DMS79 (cell line): ENCODE results near the gene INPP5A.
"Not testable (repeated sequence)": the region's sequence is repeated elsewhere in the genome, so short reads cannot be mapped to it uniquely, and the experiment has no call there.

Experiments
- DNase-seq: peaks from one replicate; lab custom pipeline; 2025; lab: John Stamatoyannopoulos, UW

The INPP5A gene

GRCh38 chr10:132662186-132662920, 124.8 kb downstream of the INPP5A start:
- DNase-seq, result no peak

GRCh38 chr10:132663666-132664365, 126.2 kb downstream of the INPP5A start:
- no peak for DNase-seq

GRCh38 chr10:132664407-132664806, 126.8 kb downstream of the INPP5A start:
- no peak for DNase-seq

- DNase-seq, result no peak
These were observed 127.3 kb downstream of the INPP5A start for GRCh38 chr10:132664883-132665282.

- DNase-seq, result no peak
These were observed 128.5 kb downstream of the INPP5A start for GRCh38 chr10:132665946-132666704.

GRCh38 chr10:132666705-132667341, 129.2 kb downstream of the INPP5A start:
- DNase-seq, result no peak

- no peak for DNase-seq
These were observed 129.9 kb downstream of the INPP5A start for GRCh38 chr10:132667342-132668047.

- DNase-seq, result no peak
These were observed 130.4 kb downstream of the INPP5A start for GRCh38 chr10:132668048-132668394.

GRCh38 chr10:132669208-132669861, 131.7 kb downstream of the INPP5A start:
- no peak for DNase-seq

GRCh38 chr10:132670546-132671227, 133.1 kb downstream of the INPP5A start:
- DNase-seq, result no peak

GRCh38 chr10:132671228-132672154, 133.9 kb downstream of the INPP5A start:
- DNase-seq, result no peak

GRCh38 chr10:132673746-132674145, 136.2 kb downstream of the INPP5A start:
- DNase-seq, result not testable (repeated sequence)

- DNase-seq, result no peak
These were observed 136.7 kb downstream of the INPP5A start for GRCh38 chr10:132674311-132674710.

- no peak for DNase-seq
These were observed 137.6 kb downstream of the INPP5A start for GRCh38 chr10:132675031-132675740.

- DNase-seq, result no peak
These were observed 138.8 kb downstream of the INPP5A start for GRCh38 chr10:132676193-132676891.

GRCh38 chr10:132677096-132677472, 139.5 kb downstream of the INPP5A start:
- no peak for DNase-seq

GRCh38 chr10:132677473-132678227, 140.1 kb downstream of the INPP5A start:
- no peak for DNase-seq
